Uterus (tissue), 2 donors: Measurements from ENCODE around the gene EPB41L2.

Experiments
- POLR2A ChIP-seq, 2 donors: fragments of 450-650 bp; IDR thresholded peaks; one replicate each; pipeline ENCODE4 v1.6.1; 2016; ENCODE audit warnings: antibody characterized with exemption in 2 of 2, mild to moderate bottlenecking in 1 of 2, moderate library complexity in 1 of 2
- TF ChIP-seq, protein P1 (sequence below), 4 experiments: fragments of 200-600 bp in 2 of 4; fragments of 450-650 bp in 2 of 4; sonication (generic) in 2 of 4; IDR thresholded peaks; one replicate each; pipeline ENCODE4 v1.5.1; 2016 to 2019; ENCODE audit warnings: antibody characterized with exemption in 4 of 4, mild to moderate bottlenecking in 2 of 4, moderate library complexity in 1 of 4

DNA sequence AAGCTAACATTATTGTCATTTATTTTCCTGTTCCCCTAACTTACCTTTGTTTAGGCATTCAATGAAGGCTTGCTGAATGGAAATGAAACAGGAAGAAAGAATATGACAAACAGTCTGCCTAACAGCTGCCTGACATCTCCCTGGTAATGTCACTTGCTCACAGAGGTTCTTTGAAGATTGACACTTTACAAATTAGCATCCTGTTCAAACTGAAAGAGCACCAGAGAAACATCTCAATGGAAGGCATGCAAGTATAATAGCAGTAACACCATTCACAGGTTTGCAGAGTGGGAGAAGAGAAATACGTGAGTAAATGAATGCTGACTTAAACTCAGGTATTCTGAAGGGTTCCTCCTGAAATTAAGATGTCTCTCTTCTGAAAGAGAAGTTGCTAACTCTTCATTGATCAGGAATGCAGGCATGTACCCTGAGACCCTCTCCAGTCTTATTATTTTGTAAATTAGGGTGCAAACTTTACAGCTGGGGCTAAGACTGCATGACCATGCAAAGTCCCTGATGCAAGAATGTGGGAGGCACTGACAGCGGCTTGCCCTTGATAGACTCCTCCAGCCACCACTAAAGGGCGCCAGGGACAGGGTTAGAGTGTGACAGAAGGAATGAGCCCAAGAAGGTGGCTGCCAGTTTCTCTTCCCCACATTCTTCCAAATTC is 237.1 kb downstream of the EPB41L2 start:
- TF ChIP-seq, protein P1, sequence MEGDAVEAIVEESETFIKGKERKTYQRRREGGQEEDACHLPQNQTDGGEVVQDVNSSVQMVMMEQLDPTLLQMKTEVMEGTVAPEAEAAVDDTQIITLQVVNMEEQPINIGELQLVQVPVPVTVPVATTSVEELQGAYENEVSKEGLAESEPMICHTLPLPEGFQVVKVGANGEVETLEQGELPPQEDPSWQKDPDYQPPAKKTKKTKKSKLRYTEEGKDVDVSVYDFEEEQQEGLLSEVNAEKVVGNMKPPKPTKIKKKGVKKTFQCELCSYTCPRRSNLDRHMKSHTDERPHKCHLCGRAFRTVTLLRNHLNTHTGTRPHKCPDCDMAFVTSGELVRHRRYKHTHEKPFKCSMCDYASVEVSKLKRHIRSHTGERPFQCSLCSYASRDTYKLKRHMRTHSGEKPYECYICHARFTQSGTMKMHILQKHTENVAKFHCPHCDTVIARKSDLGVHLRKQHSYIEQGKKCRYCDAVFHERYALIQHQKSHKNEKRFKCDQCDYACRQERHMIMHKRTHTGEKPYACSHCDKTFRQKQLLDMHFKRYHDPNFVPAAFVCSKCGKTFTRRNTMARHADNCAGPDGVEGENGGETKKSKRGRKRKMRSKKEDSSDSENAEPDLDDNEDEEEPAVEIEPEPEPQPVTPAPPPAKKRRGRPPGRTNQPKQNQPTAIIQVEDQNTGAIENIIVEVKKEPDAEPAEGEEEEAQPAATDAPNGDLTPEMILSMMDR (IDR thresholded peaks at IDR 0.05) = no peak
- TF ChIP-seq POLR2A (IDR thresholded peaks at IDR 0.05) = no peak
